Activated CD4-positive, alpha-beta T cell treated with anti-CD3 and anti-CD28 coated beads for 24 hours (primary cell): ENCODE results near the gene USP19.

Experiments
- DNase-seq, 2 donors: peaks; one replicate each; pipeline ENCODE4 v3.0.0-alpha.2; 2020; ENCODE audit warnings: low read depth in 2 of 2

The USP19 gene

GRCh38 chr3:49134471-49135265 is 14.0 kb upstream of the USP19 start:
- no peak for DNase-seq

GRCh38 chr3:49133226-49133951 is 12.8 kb upstream of the USP19 start:
- DNase-seq, result no peak

- DNase-seq, result no peak
Measured at GRCh38 chr3:49132437-49133225, 12.0 kb upstream of the USP19 start, which contains the start of gene LAMB2. LAMB2 (minus strand) TSS chr3:49133050; CDS start chr3:49132867, 183 bp downstream.

- no peak for DNase-seq
Measured at GRCh38 chr3:49132073-49132436, 11.4 kb upstream of the USP19 start.

- no peak for DNase-seq
Measured at GRCh38 chr3:49131576-49131975, 11.0 kb upstream of the USP19 start.

- DNase-seq, result no peak
Measured at GRCh38 chr3:49131040-49131439, 10.4 kb upstream of the USP19 start.

DNA sequence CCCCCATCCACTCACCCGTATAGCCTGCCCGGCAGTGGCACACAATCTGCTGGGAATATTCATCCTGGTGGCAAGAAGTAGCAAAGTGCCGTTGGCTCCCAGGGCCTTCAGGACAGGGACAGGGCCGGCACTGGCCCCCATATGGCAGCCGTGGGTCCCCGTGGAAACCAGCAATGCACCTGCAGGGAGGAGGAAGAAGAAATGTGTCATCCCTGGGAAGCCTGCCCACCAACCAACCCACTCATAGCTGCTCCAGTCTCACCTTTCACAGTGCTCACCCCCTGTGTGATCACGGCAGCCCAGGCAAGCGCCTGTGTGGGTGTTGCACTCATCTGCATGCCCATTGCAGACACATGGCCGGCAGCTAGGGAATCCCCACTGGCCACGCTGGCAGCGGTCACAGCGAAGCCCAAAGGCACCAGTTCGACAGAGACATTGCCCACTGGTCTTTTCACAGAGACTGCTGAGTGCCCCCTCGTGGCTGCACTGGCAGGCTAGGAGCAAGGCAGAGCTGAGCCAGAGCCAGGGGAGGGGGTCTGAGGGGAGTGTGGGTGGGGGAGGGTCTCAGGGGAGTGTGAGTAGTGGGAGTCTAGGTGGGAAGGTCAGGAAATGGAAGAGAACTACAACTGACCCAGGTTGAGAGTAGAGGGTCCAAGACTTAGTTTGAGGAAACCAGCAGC is 4.5 kb upstream of the USP19 start:
- DNase-seq, result no peak

- DNase-seq, result no peak
Measured at GRCh38 chr3:49124203-49124602, 3.6 kb upstream of the USP19 start.

GRCh38 chr3:49123687-49124086 is 3.1 kb upstream of the USP19 start:
- DNase-seq, result no peak

- DNase-seq, result no peak
Measured at GRCh38 chr3:49122886-49123545, 2.4 kb upstream of the USP19 start.

DNA sequence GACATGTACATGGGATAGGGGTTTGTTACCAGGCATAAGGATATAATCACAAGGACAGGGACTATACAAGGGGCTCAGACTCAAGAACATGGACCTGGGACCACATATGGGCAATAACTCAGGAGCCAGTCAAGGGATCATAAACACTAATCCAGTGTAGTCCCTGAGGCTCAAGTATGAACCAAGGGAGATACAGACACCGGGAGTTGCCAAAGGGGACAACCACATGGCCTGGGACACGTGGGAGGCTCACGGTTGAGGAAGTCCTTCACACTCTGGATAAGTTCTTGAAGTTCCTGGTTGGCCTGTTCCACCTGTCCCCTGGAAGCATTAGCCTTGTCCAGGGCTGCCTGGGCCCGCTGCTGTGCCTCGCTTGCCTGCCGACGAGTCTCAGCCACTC is 1.8 kb upstream of the USP19 start:
- DNase-seq, result no peak

DNA sequence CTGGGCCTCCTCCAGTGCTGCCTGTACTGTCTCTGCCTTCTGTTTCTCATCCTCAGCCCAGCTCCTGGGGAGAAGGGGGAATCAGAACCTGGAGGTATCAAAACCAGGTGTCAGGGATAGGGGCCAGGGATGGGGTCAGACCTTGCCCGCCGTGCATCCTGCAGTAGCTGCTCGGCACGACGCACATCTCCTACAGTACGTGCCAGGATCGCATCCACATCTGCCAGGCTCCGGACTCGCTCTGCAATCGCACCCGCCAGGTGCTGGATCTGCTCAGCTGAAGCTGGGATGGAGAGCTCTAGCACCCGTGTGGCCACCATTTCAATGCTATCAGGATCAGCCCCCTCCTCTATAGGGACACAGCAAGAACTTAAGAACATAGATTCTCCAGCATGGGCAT is 1.4 kb upstream of the USP19 start:
- no peak for DNase-seq

DNA sequence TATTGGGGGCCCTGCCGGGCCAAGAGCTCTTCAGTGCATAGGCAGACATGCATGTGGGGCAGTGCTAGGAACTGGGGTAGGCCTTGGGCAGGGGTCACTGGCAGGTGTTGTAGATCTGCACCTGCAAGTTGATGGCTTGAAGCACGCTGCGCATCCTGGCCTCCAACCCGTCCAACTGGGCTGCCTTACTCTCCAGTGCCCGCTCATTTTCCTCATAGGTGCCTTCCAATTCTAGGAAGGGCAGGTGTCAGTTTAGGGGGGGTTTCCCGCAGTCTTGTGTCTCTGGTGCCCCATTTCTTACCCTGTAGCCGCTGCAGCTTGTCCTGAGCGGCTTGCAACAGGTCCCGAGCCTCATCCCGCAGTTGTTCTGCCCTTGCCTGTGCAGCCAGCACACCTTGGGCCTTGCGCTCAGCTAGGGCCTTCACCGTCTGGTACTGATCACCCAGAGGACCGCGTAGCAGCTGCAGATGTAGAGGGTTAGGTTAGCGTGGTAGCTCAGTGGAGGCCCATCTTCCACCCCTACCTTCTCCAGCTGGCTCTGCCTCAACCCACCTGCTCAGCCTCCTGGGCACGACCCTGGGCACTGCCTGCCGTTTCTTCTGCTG is 611 bp upstream of the USP19 start:
- no peak for DNase-seq

DNA sequence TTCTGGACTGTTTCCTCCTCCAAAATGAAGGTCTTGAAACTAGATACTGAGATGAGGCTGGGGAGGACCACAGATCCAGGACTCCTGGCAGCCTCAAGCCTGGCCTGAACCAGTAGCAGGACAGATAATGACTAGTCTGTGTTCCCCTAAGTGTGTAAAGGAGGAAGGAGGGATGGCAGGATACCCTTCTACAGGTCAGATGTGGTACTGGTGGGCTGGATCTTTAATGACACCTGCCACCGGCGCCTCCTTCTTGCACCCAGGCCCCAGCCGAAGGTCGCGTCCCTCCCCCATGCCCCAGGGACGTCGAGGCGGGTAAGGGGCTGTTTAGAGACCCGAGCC is 556 bp downstream of the USP19 start:
- no peak for DNase-seq

- no peak for DNase-seq
Measured at GRCh38 chr3:49119439-49119838, 1.2 kb downstream of the USP19 start.

DNA sequence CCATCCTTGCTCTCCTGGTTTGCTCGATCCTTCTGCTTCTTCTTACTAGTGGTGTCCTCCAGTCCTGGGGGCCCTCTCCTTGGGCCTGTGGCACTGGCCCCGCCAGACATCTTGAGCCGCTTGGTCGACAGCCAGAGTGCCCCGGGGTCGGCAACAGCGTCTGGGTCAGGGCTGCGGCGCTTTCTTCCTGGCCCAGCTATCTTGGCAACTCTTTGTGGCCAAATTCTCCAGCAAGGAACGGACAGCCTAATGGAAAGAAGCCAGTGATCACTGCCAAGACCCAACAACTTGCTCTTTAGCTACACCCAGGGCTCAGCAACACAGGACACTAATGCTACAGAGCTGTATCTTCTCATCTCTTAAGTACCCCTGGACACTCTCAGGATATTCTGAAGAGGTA is 1.6 kb downstream of the USP19 start:
- no peak for DNase-seq

- no peak for DNase-seq
Measured at GRCh38 chr3:49112262-49112661, 8.4 kb downstream of the USP19 start.

DNA sequence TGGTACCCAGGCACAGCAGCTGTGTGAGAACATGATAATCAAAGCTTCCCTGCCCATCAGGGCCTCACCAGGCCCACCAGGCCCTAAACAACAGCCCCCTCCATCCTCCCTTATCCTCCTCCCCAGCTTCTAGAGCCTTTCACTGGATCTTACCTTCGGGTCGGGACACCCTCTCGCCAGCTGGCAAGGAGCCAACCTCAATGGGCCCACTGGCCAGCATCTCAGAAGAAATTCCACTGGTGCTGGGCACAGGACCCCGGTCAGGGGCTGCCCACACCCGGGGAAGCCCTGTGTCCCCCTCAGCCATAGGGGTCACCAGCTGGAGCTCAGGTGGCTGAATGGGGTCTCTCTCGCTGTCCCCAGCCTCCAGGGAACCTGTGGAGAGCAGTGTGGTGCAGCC is 9.3 kb downstream of the USP19 start:
- no peak for DNase-seq

DNA sequence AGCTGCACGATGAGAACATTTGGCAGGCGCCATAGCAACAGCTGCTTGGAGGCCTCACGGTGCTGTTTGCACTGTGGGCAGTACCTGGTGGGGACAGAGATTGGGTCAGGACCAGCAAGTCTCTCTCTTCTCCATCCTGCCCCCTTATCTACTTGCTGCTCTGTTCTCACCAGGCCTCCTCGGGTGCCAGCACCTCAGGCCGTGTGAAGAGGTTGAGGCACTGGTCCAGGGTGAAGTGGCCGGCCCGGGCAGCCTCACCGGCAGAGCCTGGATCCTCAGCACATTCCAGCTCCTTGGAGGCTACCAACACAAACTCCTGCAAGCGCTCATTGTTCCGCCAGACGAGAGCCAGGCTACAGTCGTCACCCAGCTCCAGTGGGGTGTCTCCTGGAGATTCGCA is 9.8 kb downstream of the USP19 start:
- DNase-seq, result no peak

DNA sequence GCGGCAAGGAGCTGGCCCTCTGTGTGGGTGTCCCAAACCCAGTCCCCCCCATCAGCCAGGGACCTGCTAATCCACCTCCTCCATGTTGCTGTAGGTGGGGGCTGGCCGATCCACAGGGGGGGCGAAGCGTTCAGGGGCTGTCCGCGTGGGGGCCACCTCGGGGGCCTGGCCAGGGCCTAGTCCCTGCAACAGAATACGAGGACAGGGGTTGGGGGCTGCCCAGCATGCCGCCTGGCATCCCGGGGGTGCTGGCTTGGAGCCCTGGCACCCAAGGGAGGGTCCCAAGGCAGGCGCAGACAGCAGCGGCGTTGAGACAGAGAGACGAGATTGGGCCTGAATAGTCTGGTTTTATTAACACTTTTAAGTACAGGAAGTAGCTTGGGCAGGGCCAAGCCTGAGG is 12.3 kb downstream of the USP19 start:
- DNase-seq, result no peak
